Measurements from ENCODE around the gene ANO3. TPM values are rescaled to one million over a fixed set of nuclear protein-coding genes. Genes with fewer than 3 reads are reported as not detected.
"Not testable (repeated sequence)": the region's sequence is repeated elsewhere in the genome, so short reads cannot be mapped to it uniquely, and the experiment has no call there.

ANO3 gene
- total RNA-seq, 1 donor from 2014 or later: not detected

GRCh38 chr11:26621132-26621531, 289.2 kb downstream of the ANO3 start:
- DNase-seq (ENCODE audit: low read depth, low spot score): no peak

- DNase-seq (ENCODE audit: low read depth, low spot score): no peak
Measured at GRCh38 chr11:26622181-26622580, 290.3 kb downstream of the ANO3 start.

- DNase-seq (ENCODE audit: low read depth, low spot score): no peak
Measured at GRCh38 chr11:26623076-26623659, 291.2 kb downstream of the ANO3 start.

- no peak for DNase-seq (ENCODE audit: low read depth, low spot score)
Measured at GRCh38 chr11:26626346-26626745, 294.4 kb downstream of the ANO3 start.

GRCh38 chr11:26632691-26633159, 300.8 kb downstream of the ANO3 start:
- no peak for DNase-seq (ENCODE audit: low read depth, low spot score)

- DNase-seq (ENCODE audit: low read depth, low spot score): not testable (repeated sequence)
Measured at GRCh38 chr11:26643314-26643713, 311.4 kb downstream of the ANO3 start.

- DNase-seq (ENCODE audit: low read depth, low spot score): no peak
Measured at GRCh38 chr11:26649884-26650283, 318.0 kb downstream of the ANO3 start.

- DNase-seq (ENCODE audit: low read depth, low spot score): no peak
Measured at GRCh38 chr11:26651916-26652315, 320.0 kb downstream of the ANO3 start.

GRCh38 chr11:26655287-26655686, 323.4 kb downstream of the ANO3 start:
- no peak for DNase-seq (ENCODE audit: low read depth, low spot score)

- no peak for DNase-seq (ENCODE audit: low read depth, low spot score)
Measured at GRCh38 chr11:26662916-26663315, 331.0 kb downstream of the ANO3 start.

- DNase-seq (ENCODE audit: low read depth, low spot score): no peak
Measured at GRCh38 chr11:26665036-26665435, 333.1 kb downstream of the ANO3 start.

GRCh38 chr11:26665946-26666345, 334.0 kb downstream of the ANO3 start:
- no peak for DNase-seq (ENCODE audit: low read depth, low spot score)

GRCh38 chr11:26675233-26675928, 343.5 kb downstream of the ANO3 start:
- DNase-seq (ENCODE audit: low read depth, low spot score): no peak

GRCh38 chr11:26676641-26677040, 344.7 kb downstream of the ANO3 start:
- no peak for DNase-seq (ENCODE audit: low read depth, low spot score)

GRCh38 chr11:26677566-26677965, 345.6 kb downstream of the ANO3 start:
- no peak for DNase-seq (ENCODE audit: low read depth, low spot score)

- no peak for DNase-seq (ENCODE audit: low read depth, low spot score)
Measured at GRCh38 chr11:26687351-26687750, 355.4 kb downstream of the ANO3 start.

GRCh38 chr11:26688701-26689100, 356.8 kb downstream of the ANO3 start:
- no peak for DNase-seq (ENCODE audit: low read depth, low spot score)

- DNase-seq (ENCODE audit: low read depth, low spot score): no peak
Measured at GRCh38 chr11:26696330-26696729, 364.4 kb downstream of the ANO3 start.

- no peak for DNase-seq (ENCODE audit: low read depth, low spot score)
Measured at GRCh38 chr11:26698224-26698623, 366.3 kb downstream of the ANO3 start.

GRCh38 chr11:26700574-26701235, 368.8 kb downstream of the ANO3 start:
- DNase-seq (ENCODE audit: low read depth, low spot score): no peak

GRCh38 chr11:26702406-26702805, 370.5 kb downstream of the ANO3 start:
- no peak for DNase-seq (ENCODE audit: low read depth, low spot score)

- no peak for DNase-seq (ENCODE audit: low read depth, low spot score)
Measured at GRCh38 chr11:26703411-26704191, 371.7 kb downstream of the ANO3 start.

Data from pulmonary artery endothelial cell (primary cell).